Neural cell (in vitro differentiated cells): ENCODE data around the gene GRIFIN.

Experiments used
- EP300 ChIP-seq: fragments of 450-650 bp; conservative IDR thresholded peaks from 2 replicates; pipeline ENCODE4 v1.6.1; 2014; ENCODE audit warnings: antibody characterized with exemption, mild to moderate bottlenecking, moderate library complexity; ENCODE audit not compliant: poor library complexity, severe bottlenecking
- EZH2 ChIP-seq: fragments of 200-600, 300-800 bp; shearing (Covaris generic), sonication (generic); IDR thresholded peaks from 2 replicates; pipeline ENCODE4 v1.6.1; 2014; ENCODE audit warnings: antibody characterized with exemption, low read length, borderline replicate concordance, mild to moderate bottlenecking; ENCODE audit not compliant: insufficient read depth, poor library complexity, severe bottlenecking
- MXI1 ChIP-seq: fragments of 450-650 bp; conservative IDR thresholded peaks from 2 replicates; pipeline ENCODE4 v1.6.1; 2014; ENCODE audit warnings: antibody characterized with exemption, mild to moderate bottlenecking; ENCODE audit not compliant: poor library complexity, severe bottlenecking
- POLR2AphosphoS5 ChIP-seq: IDR thresholded peaks from 2 replicates; pipeline ENCODE4 v1.6.1; 2012
- RAD21 ChIP-seq: fragments of 450-650 bp; conservative IDR thresholded peaks from 2 replicates; pipeline ENCODE4 v1.6.1; 2014; ENCODE audit warnings: antibody characterized with exemption, mild to moderate bottlenecking, moderate library complexity
- SMC3 ChIP-seq: fragments of 450-650 bp; conservative IDR thresholded peaks from 2 replicates; pipeline ENCODE4 v1.6.1; 2014; ENCODE audit warnings: antibody characterized with exemption, mild to moderate bottlenecking, moderate library complexity; ENCODE audit not compliant: poor library complexity
- TF ChIP-seq, protein P1 (sequence below): IDR thresholded peaks from 2 replicates; pipeline ENCODE4 v1.6.1; 2012; ENCODE audit warnings: borderline replicate concordance
- TF ChIP-seq, protein P2 (sequence below): fragments of 450-650 bp; IDR thresholded peaks from 2 replicates; pipeline ENCODE4 v1.5.1; 2014; ENCODE audit warnings: antibody characterized with exemption, mild to moderate bottlenecking, moderate library complexity; ENCODE audit not compliant: poor library complexity, severe bottlenecking

DNA sequence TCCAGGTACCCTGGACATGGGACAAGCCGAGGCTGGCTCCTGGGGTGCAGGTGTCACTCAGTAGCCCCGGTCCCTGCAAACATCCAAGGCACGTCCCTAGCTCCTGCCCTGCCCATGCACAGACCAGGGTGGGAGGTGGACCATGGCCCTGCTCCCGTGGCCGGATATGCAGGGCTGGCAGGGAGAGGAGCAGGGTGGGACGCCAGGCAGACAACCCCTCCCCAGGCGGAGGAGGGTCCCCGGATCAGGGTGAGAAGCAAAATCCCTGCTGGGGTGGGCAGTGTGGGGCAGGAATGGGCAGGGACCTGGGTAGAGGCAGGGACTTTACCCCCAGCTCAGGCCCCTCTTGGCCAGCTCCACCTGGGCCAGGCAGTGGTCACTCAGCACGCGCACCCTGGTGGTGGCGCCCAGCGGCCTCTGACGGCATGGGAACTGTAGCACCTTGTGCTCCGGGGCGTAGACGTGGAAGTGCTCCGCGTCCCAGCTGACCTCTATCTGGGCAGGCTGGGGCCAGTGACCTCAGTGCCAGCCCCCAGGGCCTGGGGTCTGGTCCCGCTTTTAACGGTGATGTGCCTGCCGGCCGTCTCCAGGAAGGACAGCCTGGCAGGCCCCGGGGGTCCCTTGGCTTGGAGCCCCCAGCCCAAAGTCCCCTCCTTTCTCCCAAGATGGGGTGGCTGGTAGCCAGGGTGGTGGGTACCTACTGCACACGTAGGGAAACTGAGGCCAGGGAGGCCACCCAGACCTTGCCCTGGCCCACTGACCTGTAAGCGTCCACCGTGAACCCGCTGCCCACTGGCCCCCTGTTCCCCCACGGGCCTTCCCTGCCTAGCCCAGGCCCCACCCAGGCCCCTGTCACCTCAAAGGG is 1.2 kb downstream of the GRIFIN start:
- TF ChIP-seq POLR2AphosphoS5, result no peak
- TF ChIP-seq, protein P1, sequence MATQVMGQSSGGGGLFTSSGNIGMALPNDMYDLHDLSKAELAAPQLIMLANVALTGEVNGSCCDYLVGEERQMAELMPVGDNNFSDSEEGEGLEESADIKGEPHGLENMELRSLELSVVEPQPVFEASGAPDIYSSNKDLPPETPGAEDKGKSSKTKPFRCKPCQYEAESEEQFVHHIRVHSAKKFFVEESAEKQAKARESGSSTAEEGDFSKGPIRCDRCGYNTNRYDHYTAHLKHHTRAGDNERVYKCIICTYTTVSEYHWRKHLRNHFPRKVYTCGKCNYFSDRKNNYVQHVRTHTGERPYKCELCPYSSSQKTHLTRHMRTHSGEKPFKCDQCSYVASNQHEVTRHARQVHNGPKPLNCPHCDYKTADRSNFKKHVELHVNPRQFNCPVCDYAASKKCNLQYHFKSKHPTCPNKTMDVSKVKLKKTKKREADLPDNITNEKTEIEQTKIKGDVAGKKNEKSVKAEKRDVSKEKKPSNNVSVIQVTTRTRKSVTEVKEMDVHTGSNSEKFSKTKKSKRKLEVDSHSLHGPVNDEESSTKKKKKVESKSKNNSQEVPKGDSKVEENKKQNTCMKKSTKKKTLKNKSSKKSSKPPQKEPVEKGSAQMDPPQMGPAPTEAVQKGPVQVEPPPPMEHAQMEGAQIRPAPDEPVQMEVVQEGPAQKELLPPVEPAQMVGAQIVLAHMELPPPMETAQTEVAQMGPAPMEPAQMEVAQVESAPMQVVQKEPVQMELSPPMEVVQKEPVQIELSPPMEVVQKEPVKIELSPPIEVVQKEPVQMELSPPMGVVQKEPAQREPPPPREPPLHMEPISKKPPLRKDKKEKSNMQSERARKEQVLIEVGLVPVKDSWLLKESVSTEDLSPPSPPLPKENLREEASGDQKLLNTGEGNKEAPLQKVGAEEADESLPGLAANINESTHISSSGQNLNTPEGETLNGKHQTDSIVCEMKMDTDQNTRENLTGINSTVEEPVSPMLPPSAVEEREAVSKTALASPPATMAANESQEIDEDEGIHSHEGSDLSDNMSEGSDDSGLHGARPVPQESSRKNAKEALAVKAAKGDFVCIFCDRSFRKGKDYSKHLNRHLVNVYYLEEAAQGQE, result no peak
- TF ChIP-seq RAD21, result no peak
- TF ChIP-seq, protein P2, sequence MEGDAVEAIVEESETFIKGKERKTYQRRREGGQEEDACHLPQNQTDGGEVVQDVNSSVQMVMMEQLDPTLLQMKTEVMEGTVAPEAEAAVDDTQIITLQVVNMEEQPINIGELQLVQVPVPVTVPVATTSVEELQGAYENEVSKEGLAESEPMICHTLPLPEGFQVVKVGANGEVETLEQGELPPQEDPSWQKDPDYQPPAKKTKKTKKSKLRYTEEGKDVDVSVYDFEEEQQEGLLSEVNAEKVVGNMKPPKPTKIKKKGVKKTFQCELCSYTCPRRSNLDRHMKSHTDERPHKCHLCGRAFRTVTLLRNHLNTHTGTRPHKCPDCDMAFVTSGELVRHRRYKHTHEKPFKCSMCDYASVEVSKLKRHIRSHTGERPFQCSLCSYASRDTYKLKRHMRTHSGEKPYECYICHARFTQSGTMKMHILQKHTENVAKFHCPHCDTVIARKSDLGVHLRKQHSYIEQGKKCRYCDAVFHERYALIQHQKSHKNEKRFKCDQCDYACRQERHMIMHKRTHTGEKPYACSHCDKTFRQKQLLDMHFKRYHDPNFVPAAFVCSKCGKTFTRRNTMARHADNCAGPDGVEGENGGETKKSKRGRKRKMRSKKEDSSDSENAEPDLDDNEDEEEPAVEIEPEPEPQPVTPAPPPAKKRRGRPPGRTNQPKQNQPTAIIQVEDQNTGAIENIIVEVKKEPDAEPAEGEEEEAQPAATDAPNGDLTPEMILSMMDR, result no peak
- no peak for TF ChIP-seq EZH2
- no peak for TF ChIP-seq EP300
- TF ChIP-seq SMC3, result no peak
- no peak for TF ChIP-seq MXI1
